ENCODE results near the gene LAD1. TPM values are rescaled to one million over a fixed set of nuclear protein-coding genes. Genes with fewer than 3 reads are reported as not detected.

LAD1 gene
- total RNA-seq, 1 donor from 2014 or later: 3.1 TPM

DNA sequence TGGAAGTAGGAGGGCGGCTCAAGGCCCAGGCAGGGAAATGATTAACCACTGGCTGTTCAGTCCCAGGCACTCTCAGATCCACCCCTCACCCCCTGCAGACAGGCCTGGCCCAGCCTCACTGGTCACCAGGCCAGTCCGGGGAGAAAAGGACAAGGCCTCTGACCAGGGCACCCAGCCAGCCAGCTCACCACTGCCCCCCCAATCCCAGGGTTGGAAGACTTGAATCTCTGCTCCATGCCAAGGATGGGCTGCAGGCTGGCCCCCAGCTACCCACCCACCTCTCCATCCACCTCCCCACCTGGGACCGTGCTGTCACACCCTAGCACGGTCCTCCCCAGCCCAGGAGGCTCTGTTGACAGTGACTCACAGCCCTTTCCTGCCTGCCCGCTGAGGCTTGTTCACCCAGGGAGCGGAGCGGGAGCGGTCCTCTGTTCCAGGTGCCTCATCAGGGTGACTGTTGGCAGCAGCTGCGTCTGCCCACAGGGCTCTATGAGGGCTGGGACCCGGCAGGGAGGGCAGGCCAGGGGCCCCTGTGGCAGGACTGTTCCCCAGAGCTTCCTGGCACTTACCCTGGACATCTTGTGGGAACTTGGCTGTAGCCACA, 2.2 kb downstream of the LAD1 start:
- H3K9ac ChIP-seq (ENCODE audit: low read depth in 1 of 3, low read length in 3 of 3): peak overlapping the region in 2 of 3 donors; percentile 1 to 13
- H3K4me3 ChIP-seq (ENCODE audit: low read length in 3 of 3): no peak overlapping the region
- H3K4me1 ChIP-seq (ENCODE audit: control insufficient read depth in 3 of 3, insufficient read depth in 3 of 3, low read length in 3 of 3): peaks cover 18 to 33% (median 19%) of the 10 kb centered on the region in 3 donors
- no peaks in the 10 kb centered on the region for H3K36me3 ChIP-seq (ENCODE audit: control insufficient read depth in 3 of 3, insufficient read depth in 3 of 3, low read length in 3 of 3)
- no peaks in the 10 kb centered on the region for H3K9me3 ChIP-seq (ENCODE audit: control insufficient read depth in 3 of 3, low read length in 3 of 3)
- no peak overlapping the region for H3K27ac ChIP-seq (ENCODE audit: low read depth, low read length)
- H3K27me3 ChIP-seq (ENCODE audit: control insufficient read depth in 3 of 3, insufficient read depth in 3 of 3, low read length in 3 of 3): peaks cover 0 to 18% (median 16%) of the 10 kb centered on the region in 3 donors

DNA sequence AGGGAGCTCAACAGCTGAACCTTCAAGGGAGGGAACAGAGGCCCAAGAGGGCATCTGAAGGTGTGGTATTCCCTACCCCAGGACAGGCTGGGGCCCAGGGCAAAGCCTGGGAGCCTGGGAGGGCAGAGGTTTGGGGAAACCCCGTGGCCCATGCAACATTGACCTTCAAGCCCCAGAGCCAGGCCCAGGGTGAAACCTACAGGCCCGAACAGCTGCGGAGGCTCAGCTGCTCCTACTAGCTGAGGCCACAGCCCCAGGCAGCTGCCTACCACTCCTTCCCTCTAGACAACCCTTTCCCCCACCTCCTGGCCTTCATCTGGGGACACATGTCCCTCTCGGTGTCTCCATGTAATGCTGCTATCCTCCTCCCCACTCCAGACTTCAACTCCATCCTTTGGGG, 3.2 kb downstream of the LAD1 start:
- H3K4me1 ChIP-seq (ENCODE audit: control insufficient read depth in 3 of 3, insufficient read depth in 3 of 3, low read length in 3 of 3): peaks cover 18 to 31% (median 19%) of the 10 kb centered on the region in 3 donors
- H3K27ac ChIP-seq (ENCODE audit: low read depth, low read length): no peak overlapping the region

DNA sequence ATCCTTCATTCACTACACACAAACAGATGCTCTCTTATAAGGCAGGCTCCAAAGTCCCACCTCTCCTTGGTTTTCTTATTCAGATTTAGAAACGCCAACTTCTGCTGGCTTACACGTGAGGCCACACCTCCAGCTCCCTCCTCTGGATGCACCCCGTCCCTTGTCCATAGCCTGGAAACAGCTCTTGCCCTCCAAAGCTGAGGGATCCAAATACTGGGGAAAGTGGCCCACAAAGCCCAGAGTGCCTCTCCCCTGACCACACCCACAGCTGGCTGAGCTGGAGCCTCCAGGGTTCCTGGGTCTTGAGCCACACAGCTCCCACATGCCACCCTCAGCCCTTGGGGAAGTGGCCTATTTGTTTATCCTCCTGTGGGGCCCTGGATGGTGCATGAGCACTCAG, 4.5 kb downstream of the LAD1 start:
- Histone ChIP-seq H3K4me1 (ENCODE audit: control insufficient read depth in 3 of 3, insufficient read depth in 3 of 3, low read length in 3 of 3) (peaks cover 18 to 29% (median 19%) of the 10 kb centered on the region in 3 donors), H3K4me3 (ENCODE audit: low read length in 3 of 3) (no peak overlapping the region), H3K27me3 (ENCODE audit: control insufficient read depth in 3 of 3, insufficient read depth in 3 of 3, low read length in 3 of 3) (peaks cover 0 to 11% (median 9%) of the 10 kb centered on the region in 3 donors), H3K36me3 (ENCODE audit: control insufficient read depth in 3 of 3, insufficient read depth in 3 of 3, low read length in 3 of 3) (no peaks in the 10 kb centered on the region), H3K27ac (ENCODE audit: low read depth, low read length) (no peak overlapping the region), H3K9ac (ENCODE audit: low read depth in 1 of 3, low read length in 3 of 3) (no peak overlapping the region), H3K9me3 (ENCODE audit: control insufficient read depth in 3 of 3, low read length in 3 of 3) (no peaks in the 10 kb centered on the region)

More for the DNA sequence above, 3.2 kb downstream of the LAD1 start:
- no peak overlapping the region for H3K4me3 ChIP-seq (ENCODE audit: low read length in 3 of 3)
- no peaks in the 10 kb centered on the region for H3K36me3 ChIP-seq (ENCODE audit: control insufficient read depth in 3 of 3, insufficient read depth in 3 of 3, low read length in 3 of 3)
- H3K27me3 ChIP-seq (ENCODE audit: control insufficient read depth in 3 of 3, insufficient read depth in 3 of 3, low read length in 3 of 3): peaks cover 0 to 18% (median 16%) of the 10 kb centered on the region in 3 donors
- H3K9me3 ChIP-seq (ENCODE audit: control insufficient read depth in 3 of 3, low read length in 3 of 3): no peaks in the 10 kb centered on the region
- no peak overlapping the region for H3K9ac ChIP-seq (ENCODE audit: low read depth in 1 of 3, low read length in 3 of 3)

DNA sequence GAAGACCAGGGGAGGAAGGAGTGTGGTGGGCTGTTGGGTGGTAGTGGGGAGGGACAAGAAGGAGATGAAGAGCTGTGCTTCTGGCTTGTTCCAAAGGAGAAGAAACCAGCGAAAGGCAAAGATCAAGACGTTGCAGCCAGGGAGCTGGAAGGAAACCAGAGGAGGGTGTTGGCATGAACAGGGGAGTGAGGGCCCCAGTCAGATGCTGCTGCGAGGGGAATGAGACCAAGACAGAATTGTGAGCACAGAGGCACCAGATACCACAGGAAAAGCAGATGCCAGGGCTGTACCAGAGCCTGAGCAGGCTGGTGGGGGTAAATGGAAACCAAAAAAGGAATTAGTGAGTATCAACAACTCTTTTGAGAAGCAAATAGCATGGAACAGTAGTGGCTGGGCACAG, 6.0 kb downstream of the LAD1 start:
- no peak overlapping the region for H3K4me3 ChIP-seq (ENCODE audit: low read length in 3 of 3)
- H3K4me1 ChIP-seq (ENCODE audit: control insufficient read depth in 3 of 3, insufficient read depth in 3 of 3, low read length in 3 of 3): peaks cover 15 to 24% (median 19%) of the 10 kb centered on the region in 3 donors
- no peaks in the 10 kb centered on the region for H3K27me3 ChIP-seq (ENCODE audit: control insufficient read depth in 3 of 3, insufficient read depth in 3 of 3, low read length in 3 of 3)
- no peak overlapping the region for H3K27ac ChIP-seq (ENCODE audit: low read depth, low read length)
- no peak overlapping the region for H3K9ac ChIP-seq (ENCODE audit: low read depth in 1 of 3, low read length in 3 of 3)
- no peaks in the 10 kb centered on the region for H3K9me3 ChIP-seq (ENCODE audit: control insufficient read depth in 3 of 3, low read length in 3 of 3)
- peaks cover 0 to 2% (median 0%) of the 10 kb centered on the region in 3 donors for H3K36me3 ChIP-seq (ENCODE audit: control insufficient read depth in 3 of 3, insufficient read depth in 3 of 3, low read length in 3 of 3)

DNA sequence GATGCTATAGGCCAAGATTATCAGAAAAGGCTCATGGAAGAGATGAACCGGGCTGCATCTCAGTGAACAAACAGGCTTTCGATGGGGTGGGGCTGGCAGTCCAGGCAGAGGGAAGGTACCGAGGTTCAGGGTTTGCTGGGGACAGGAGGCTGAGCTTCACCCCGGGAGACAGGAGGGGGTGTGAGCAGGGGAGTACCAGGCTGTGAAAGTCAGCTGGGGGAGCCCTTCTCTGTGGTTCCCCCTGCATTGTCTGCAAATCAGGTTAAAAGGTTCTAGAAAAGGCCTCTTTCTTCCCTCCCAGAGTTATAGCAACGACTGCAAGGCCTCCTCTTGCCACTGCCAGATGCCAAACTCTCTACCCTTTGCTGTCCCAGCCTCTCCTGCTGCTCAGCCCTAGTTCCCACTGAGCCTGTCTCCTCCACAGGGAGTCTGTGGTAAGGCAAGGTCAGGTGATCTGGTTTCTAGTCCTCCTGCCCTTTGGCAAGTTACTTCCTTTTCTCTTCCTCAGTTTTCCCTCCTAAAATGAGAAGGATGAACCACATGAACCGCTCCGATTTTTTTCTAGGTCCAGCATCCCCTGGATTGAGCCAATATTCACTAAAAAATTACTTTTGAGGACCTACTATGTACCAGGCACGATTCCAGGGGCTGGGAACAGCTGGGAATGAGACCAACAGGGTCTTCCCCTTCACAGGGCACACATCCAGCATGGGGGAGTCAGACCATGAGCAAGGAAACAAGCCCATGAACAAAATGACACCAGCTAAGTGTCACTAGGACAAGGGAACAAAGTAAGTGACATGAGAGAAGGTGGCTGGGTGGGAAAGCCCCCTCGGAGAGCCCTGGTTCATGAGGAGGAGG, 7.2 kb downstream of the LAD1 start:
- Histone ChIP-seq H3K4me1 (ENCODE audit: control insufficient read depth in 3 of 3, insufficient read depth in 3 of 3, low read length in 3 of 3) (peaks cover 10 to 18% (median 14%) of the 10 kb centered on the region in 3 donors), H3K9ac (ENCODE audit: low read depth in 1 of 3, low read length in 3 of 3) (no peak overlapping the region), H3K27me3 (ENCODE audit: control insufficient read depth in 3 of 3, insufficient read depth in 3 of 3, low read length in 3 of 3) (no peaks in the 10 kb centered on the region), H3K4me3 (ENCODE audit: low read length in 3 of 3) (no peak overlapping the region), H3K27ac (ENCODE audit: low read depth, low read length) (no peak overlapping the region), H3K36me3 (ENCODE audit: control insufficient read depth in 3 of 3, insufficient read depth in 3 of 3, low read length in 3 of 3) (peaks cover 0 to 2% (median 0%) of the 10 kb centered on the region in 3 donors), H3K9me3 (ENCODE audit: control insufficient read depth in 3 of 3, low read length in 3 of 3) (no peaks in the 10 kb centered on the region)

DNA sequence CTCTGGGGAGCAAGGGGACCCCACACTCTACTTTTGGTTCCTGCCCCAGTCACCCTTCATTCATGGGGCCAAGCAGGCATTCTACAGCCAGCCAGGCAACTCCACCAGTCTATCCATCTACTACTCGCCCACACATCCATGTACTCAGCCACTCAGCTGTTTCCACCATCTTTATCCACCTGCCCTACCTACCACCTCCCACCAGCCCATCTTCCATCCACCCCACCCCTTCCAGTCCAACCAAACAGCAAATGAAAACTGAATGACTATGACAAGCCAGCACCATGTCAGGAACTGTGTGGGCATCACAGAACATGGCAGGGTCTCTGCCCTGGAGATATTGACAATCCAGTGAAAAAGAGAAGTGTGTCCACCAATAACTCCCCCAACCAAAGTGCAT, 7.9 kb downstream of the LAD1 start:
- Histone ChIP-seq H3K9me3 (ENCODE audit: control insufficient read depth in 3 of 3, low read length in 3 of 3) (no peaks in the 10 kb centered on the region), H3K36me3 (ENCODE audit: control insufficient read depth in 3 of 3, insufficient read depth in 3 of 3, low read length in 3 of 3) (peaks cover 0 to 2% (median 0%) of the 10 kb centered on the region in 3 donors), H3K27me3 (ENCODE audit: control insufficient read depth in 3 of 3, insufficient read depth in 3 of 3, low read length in 3 of 3) (no peaks in the 10 kb centered on the region), H3K4me1 (ENCODE audit: control insufficient read depth in 3 of 3, insufficient read depth in 3 of 3, low read length in 3 of 3) (peaks cover 6 to 12% (median 8%) of the 10 kb centered on the region in 3 donors), H3K4me3 (ENCODE audit: low read length in 3 of 3) (no peak overlapping the region), H3K27ac (ENCODE audit: low read depth, low read length) (no peak overlapping the region), H3K9ac (ENCODE audit: low read depth in 1 of 3, low read length in 3 of 3) (no peak overlapping the region)

DNA sequence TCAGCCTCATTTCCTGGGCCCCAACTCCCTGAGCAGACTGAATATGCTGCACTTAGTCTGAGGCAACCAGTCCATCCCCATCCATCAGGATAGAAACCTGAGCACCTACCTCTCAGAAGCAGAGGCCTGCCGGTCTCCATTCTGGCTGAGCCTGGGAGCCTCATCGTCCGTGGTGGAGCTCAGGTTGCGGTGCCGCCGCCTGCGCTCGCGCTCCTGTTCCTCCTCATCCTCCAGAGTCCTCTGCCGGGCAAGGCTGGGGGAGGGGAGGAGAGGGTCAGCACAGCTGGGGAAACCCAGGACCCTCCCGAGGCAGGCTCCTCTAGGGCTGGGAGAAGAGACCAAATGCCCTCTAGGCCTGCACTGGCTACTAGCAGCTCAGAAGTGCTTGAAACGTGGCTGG, 10.1 kb downstream of the LAD1 start:
- no peaks in the 10 kb centered on the region for H3K9me3 ChIP-seq (ENCODE audit: control insufficient read depth in 3 of 3, low read length in 3 of 3)
- H3K9ac ChIP-seq (ENCODE audit: low read depth in 1 of 3, low read length in 3 of 3): no peak overlapping the region
- peaks cover 0 to 2% (median 0%) of the 10 kb centered on the region in 3 donors for H3K36me3 ChIP-seq (ENCODE audit: control insufficient read depth in 3 of 3, insufficient read depth in 3 of 3, low read length in 3 of 3)
- no peaks in the 10 kb centered on the region for H3K27me3 ChIP-seq (ENCODE audit: control insufficient read depth in 3 of 3, insufficient read depth in 3 of 3, low read length in 3 of 3)
- no peak overlapping the region for H3K27ac ChIP-seq (ENCODE audit: low read depth, low read length)
- H3K4me3 ChIP-seq (ENCODE audit: low read length in 3 of 3): no peak overlapping the region
- peaks cover 6 to 17% (median 17%) of the 10 kb centered on the region in 3 donors for H3K4me1 ChIP-seq (ENCODE audit: control insufficient read depth in 3 of 3, insufficient read depth in 3 of 3, low read length in 3 of 3)

DNA sequence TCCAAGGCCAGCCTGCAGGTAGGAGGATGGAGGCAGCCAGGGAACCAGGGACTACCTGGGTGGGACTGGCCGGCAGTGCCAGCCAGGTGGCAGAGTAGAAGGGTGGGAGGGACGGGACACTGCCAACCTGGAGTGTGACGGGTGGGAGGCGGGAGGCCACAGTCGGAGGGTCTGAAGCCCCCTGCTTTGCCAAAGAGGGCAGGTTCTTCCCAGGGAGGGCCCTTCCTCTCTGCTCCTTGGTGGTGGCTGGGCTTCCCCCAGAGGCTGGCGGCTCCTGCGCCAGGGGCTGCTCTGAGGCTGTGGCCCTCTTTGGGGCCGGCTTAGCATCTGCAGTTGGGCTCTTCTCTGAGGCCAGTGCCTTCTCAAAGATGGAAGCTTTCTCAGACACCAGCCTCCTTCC, 12.9 kb downstream of the LAD1 start:
- H3K9me3 ChIP-seq (ENCODE audit: control insufficient read depth in 3 of 3, low read length in 3 of 3): no peaks in the 10 kb centered on the region
- no peak overlapping the region for H3K27ac ChIP-seq (ENCODE audit: low read depth, low read length)
- peaks cover 7 to 30% (median 26%) of the 10 kb centered on the region in 3 donors for H3K4me1 ChIP-seq (ENCODE audit: control insufficient read depth in 3 of 3, insufficient read depth in 3 of 3, low read length in 3 of 3)
- H3K9ac ChIP-seq (ENCODE audit: low read depth in 1 of 3, low read length in 3 of 3): no peak overlapping the region
- no peak overlapping the region for H3K4me3 ChIP-seq (ENCODE audit: low read length in 3 of 3)
- H3K36me3 ChIP-seq (ENCODE audit: control insufficient read depth in 3 of 3, insufficient read depth in 3 of 3, low read length in 3 of 3): peaks cover 0 to 2% (median 0%) of the 10 kb centered on the region in 3 donors
- no peaks in the 10 kb centered on the region for H3K27me3 ChIP-seq (ENCODE audit: control insufficient read depth in 3 of 3, insufficient read depth in 3 of 3, low read length in 3 of 3)

DNA sequence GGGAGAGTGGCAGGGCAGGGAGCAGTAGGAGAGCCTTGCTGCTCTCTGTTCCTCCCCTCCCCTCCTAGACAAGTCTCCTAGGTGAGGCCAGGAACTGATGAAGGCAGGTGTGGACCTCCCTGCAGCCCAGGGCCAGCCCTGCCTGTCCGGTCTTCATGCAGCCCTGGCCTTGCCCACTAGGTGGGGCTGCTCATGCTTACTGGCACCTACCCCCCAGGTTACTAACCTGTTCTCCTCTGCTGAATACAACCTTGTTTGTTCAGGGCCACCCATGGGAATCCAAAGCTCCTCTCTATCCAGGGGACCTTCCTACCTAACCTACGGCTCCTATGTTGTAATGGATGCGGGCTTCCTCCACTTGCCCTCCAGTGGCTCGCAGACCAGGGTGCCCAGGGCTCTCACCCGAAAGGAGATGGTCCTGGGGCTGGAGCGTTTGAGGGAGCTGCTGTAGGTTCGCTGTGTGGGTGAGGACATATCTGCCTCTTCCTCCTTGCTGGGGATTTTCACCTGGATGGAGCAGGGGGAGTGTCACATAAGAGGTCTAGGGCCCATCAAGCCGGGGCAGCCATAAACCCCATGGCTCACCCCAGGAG, 13.7 kb downstream of the LAD1 start:
- Histone ChIP-seq H3K4me1 (ENCODE audit: control insufficient read depth in 3 of 3, insufficient read depth in 3 of 3, low read length in 3 of 3) (peaks cover 7 to 30% (median 26%) of the 10 kb centered on the region in 3 donors), H3K9ac (ENCODE audit: low read depth in 1 of 3, low read length in 3 of 3) (peak overlapping the region in 1 of 3 donors; percentile 40)

More for the DNA sequence above, 13.7 kb downstream of the LAD1 start:
- Histone ChIP-seq H3K4me3 (ENCODE audit: low read length in 3 of 3) (no peak overlapping the region), H3K27me3 (ENCODE audit: control insufficient read depth in 3 of 3, insufficient read depth in 3 of 3, low read length in 3 of 3) (no peaks in the 10 kb centered on the region), H3K27ac (ENCODE audit: low read depth, low read length) (no peak overlapping the region), H3K36me3 (ENCODE audit: control insufficient read depth in 3 of 3, insufficient read depth in 3 of 3, low read length in 3 of 3) (peaks cover 0 to 2% (median 0%) of the 10 kb centered on the region in 3 donors), H3K9me3 (ENCODE audit: control insufficient read depth in 3 of 3, low read length in 3 of 3) (no peaks in the 10 kb centered on the region)

All from skeletal muscle tissue (tissue), 4 donors.